ENCODE data around the gene WNT1. TPM values are rescaled to one million over a fixed set of nuclear protein-coding genes. Genes with fewer than 3 reads are reported as not detected.

WNT1 gene
- total RNA-seq, 2 donors from 2014 or later, result not detected

DNA sequence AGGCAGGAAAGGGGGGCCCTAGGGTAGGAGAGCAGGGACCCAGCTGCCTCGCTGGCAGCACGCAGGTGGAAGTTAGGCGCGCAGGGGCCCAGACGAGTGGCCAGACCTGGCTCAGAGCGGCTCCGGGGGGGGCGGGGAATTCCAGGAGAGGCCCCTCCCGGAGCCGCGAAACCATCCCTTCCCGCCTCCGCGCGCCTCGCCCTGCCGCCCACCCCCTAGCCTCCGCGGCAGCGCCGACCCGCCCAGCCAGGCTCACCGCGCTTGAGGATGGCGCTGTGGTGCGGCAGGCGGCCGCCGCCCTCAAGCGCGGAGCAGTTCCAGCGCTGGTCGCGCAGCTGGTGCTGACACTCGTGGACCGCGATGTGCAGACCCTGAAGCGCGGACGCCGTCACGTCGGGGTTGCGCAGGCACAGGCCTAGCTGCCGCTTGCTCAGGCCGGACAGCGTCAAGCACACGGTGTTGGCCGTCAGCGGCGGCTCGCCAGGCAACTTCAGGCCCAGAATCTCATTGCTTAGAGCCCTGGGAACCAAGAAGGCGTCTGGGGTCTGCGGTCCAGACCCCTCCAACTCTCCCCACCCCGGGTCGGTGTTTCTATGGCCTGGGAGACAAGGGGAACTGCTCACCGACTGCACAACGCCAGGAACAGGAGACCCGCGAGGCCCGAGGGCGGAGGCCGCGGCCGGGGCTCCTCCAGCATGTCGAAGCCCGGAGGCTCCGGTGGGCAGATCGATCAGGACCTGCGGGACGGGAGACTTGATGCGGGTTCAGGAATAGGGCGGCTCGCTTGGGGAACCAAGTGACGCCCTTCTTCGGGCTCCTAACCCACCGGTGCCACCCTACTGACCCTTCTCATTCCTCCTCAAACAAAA is 8.1 kb upstream of the WNT1 start:
- no peaks in the 10 kb centered on the region for H3K9me3 ChIP-seq
- H3K27me3 ChIP-seq (replicated peaks; ENCODE audit: insufficient read depth), result peaks cover 20% of the 10 kb centered on the region
- TF ChIP-seq POLR2AphosphoS5 (IDR thresholded peaks at IDR 0.05) (no peak), POLR2A (IDR thresholded peaks at IDR 0.05) (no peak), CTCF (IDR thresholded peaks at IDR 0.05) (no peak)
- H3K36me3 ChIP-seq, result no peaks in the 10 kb centered on the region
- intact Hi-C loops (cut with DNase I), result no loop called here
- 18% methylated on average over 51 of the region's 77 CpGs for WGBS
- no peak for DNase-seq (ENCODE audit: low spot score)
- H3K4me1 ChIP-seq (replicated peaks), result no peaks in the 10 kb centered on the region
- H3K4me3 ChIP-seq, result no peak overlapping the region
- no peak overlapping the region for H3K27ac ChIP-seq

DNA sequence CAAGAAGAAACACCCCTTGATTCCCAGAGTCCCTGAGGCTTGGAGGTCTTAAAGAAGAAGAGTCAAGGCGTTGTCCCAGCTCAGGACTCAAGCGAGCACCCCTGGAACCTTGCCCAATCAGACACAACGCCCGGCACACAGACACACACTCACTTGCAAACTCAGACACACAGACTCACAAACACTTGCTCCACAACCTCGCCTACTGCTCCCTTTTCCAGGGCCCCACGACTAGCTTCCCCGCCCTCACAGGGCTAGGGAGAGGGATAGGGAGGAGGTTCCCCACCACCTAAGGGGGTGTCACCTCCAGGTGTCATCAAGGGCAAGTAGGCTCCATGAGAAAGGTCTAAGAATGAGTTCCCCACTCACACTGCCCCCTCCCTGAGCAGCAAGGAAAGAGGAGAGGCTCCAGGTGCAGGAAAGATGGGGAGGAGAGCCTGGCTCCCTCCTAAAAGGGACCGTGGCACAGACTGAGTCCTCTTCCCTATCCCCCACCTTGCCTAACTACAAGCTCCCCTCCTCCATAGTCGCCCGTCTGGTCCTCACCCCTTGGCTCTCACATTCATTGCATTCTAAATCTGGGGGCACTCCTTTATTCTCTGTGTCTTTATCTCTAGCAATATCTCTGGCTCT is 7.3 kb upstream of the WNT1 start:
- peaks cover 20% of the 10 kb centered on the region for H3K27me3 ChIP-seq (replicated peaks; ENCODE audit: insufficient read depth)
- no peak overlapping the region for H3K4me3 ChIP-seq
- H3K9me3 ChIP-seq, result no peaks in the 10 kb centered on the region
- intact Hi-C loops (cut with DNase I), result no loop called here
- no peak overlapping the region for H3K27ac ChIP-seq
- no peaks in the 10 kb centered on the region for H3K4me1 ChIP-seq (replicated peaks)
- no peak for TF ChIP-seq POLR2A (IDR thresholded peaks at IDR 0.05)
- TF ChIP-seq POLR2AphosphoS5 (IDR thresholded peaks at IDR 0.05), result no peak
- no peak for TF ChIP-seq CTCF (IDR thresholded peaks at IDR 0.05)
- H3K36me3 ChIP-seq, result no peaks in the 10 kb centered on the region
- no peak for DNase-seq (ENCODE audit: low spot score)
- WGBS, result 31% methylated on average over 10 of the region's 10 CpGs

DNA sequence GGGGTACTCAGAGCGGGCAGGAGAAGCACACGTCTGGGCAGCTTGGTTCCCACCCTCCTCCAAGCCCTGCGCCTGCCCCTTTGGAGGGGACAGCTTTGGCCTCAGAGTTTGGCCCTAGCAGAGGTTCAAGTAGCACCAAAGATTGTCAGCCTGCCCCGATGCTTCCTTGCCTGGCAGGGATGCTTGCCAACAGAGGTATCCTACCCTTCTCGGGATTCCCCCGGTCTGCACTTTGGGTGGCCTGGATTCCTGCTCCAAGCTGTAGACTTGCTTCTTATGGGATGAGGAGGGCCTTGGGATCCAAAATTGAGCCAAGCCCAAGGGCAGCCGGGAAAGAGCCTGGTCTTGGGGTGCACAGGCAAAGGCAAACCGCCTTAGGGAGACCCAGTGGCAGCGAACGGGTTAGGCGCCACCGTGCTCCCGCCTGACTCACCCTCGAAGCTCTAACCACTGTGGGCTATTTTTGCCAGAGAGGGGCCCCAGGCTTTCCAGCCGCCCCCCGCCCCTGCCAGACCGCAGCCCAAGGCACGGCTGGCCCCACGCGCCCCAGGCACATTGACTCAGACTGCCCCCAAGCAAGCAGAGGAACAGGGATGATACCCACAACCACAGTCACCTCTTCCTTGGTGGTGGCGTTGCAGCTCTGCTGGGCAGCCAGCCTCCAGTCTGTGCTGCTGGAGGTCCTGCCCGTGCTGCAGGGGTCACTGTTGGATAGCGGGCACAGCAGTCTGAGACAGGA is 5.7 kb upstream of the WNT1 start:
- 15% methylated on average over 16 of the region's 23 CpGs for WGBS

GRCh38 chr12:48972952-48973483 is 5.1 kb upstream of the WNT1 start:
- TF ChIP-seq POLR2AphosphoS5 (IDR thresholded peaks at IDR 0.05), result no peak
- TF ChIP-seq CTCF (IDR thresholded peaks at IDR 0.05), result no peak
- no peak overlapping the region for H3K4me3 ChIP-seq
- intact Hi-C loops (cut with DNase I), result no loop called here
- no peaks in the 10 kb centered on the region for H3K4me1 ChIP-seq (replicated peaks)
- peaks cover 25% of the 10 kb centered on the region for H3K27me3 ChIP-seq (replicated peaks; ENCODE audit: insufficient read depth)
- H3K27ac ChIP-seq, result no peak overlapping the region
- DNase-seq (ENCODE audit: low spot score), result no peak
- 20% methylated on average over 3 of the region's 3 CpGs for WGBS
- no peaks in the 10 kb centered on the region for H3K36me3 ChIP-seq
- H3K9me3 ChIP-seq, result no peaks in the 10 kb centered on the region

More for the DNA sequence above, 5.7 kb upstream of the WNT1 start:
- intact Hi-C loops (cut with DNase I), result no loop called here
- DNase-seq (ENCODE audit: low spot score), result no peak
- Histone ChIP-seq H3K27ac (no peak overlapping the region), H3K9me3 (no peaks in the 10 kb centered on the region), H3K27me3 (replicated peaks; ENCODE audit: insufficient read depth) (peaks cover 20% of the 10 kb centered on the region), H3K4me1 (replicated peaks) (no peaks in the 10 kb centered on the region), H3K4me3 (no peak overlapping the region), H3K36me3 (no peaks in the 10 kb centered on the region)
- TF ChIP-seq POLR2AphosphoS5 (IDR thresholded peaks at IDR 0.05) (no peak), POLR2A (IDR thresholded peaks at IDR 0.05) (no peak), CTCF (IDR thresholded peaks at IDR 0.05) (no peak)

Data from prostate gland (tissue), 2 donors.